Measurements from ENCODE around the gene GRID2IP.

GRID2IP gene

GRCh38 chr7:6562106-6562505 lies 10.8 kb upstream of the GRID2IP start:
- DNase-seq (ENCODE audit: low read depth) = no peak

- DNase-seq (ENCODE audit: low read depth) = no peak
Measured at GRCh38 chr7:6559896-6560295, 8.6 kb upstream of the GRID2IP start.

GRCh38 chr7:6558837-6559236 lies 7.6 kb upstream of the GRID2IP start:
- DNase-seq (ENCODE audit: low read depth) = no peak

- no peak for DNase-seq (ENCODE audit: low read depth)
Measured at GRCh38 chr7:6556196-6556595, 4.9 kb upstream of the GRID2IP start.

- DNase-seq (ENCODE audit: low read depth) = no peak
Measured at GRCh38 chr7:6554848-6555247, 3.6 kb upstream of the GRID2IP start.

- no peak for DNase-seq (ENCODE audit: low read depth)
Measured at GRCh38 chr7:6553448-6554044, 2.3 kb upstream of the GRID2IP start.

GRCh38 chr7:6547400-6547799 lies 3.9 kb downstream of the GRID2IP start:
- DNase-seq (ENCODE audit: low read depth) = no peak

- DNase-seq (ENCODE audit: low read depth) = no peak
Measured at GRCh38 chr7:6546498-6547251, 4.6 kb downstream of the GRID2IP start.

GRCh38 chr7:6545398-6546126 lies 5.7 kb downstream of the GRID2IP start:
- no peak for DNase-seq (ENCODE audit: low read depth)

- DNase-seq (ENCODE audit: low read depth) = no peak
Measured at GRCh38 chr7:6542368-6542767, 8.9 kb downstream of the GRID2IP start.

GRCh38 chr7:6536262-6537260 lies 14.7 kb downstream of the GRID2IP start:
- no peak for DNase-seq (ENCODE audit: low read depth)

GRCh38 chr7:6533893-6534495 lies 17.3 kb downstream of the GRID2IP start:
- no peak for DNase-seq (ENCODE audit: low read depth)

GRCh38 chr7:6532516-6532915 lies 18.7 kb downstream of the GRID2IP start:
- no peak for DNase-seq (ENCODE audit: low read depth)

- DNase-seq (ENCODE audit: low read depth) = no peak
Measured at GRCh38 chr7:6531492-6532279, 19.6 kb downstream of the GRID2IP start.

GRCh38 chr7:6530626-6531491 lies 20.4 kb downstream of the GRID2IP start:
- DNase-seq (ENCODE audit: low read depth) = no peak

GRCh38 chr7:6529643-6530042 lies 21.6 kb downstream of the GRID2IP start:
- no peak for DNase-seq (ENCODE audit: low read depth)

GRCh38 chr7:6528401-6529130 lies 22.7 kb downstream of the GRID2IP start:
- DNase-seq (ENCODE audit: low read depth) = no peak

GRCh38 chr7:6526997-6527378 lies 24.3 kb downstream of the GRID2IP start:
- no peak for DNase-seq (ENCODE audit: low read depth)

Measured in non-pigmented ciliary epithelial cell (primary cell).